C4-2B (cell line): ENCODE results near the gene CCNY.
"Not testable (repeated sequence)": the region's sequence is repeated elsewhere in the genome, so short reads cannot be mapped to it uniquely, and the experiment has no call there.

ENCODE experiments used
- H3K27ac ChIP-seq: fragments of 450-650 bp; 2 replicates; pipeline ENCODE4 v1.5.1; 2017
- ZFX ChIP-seq: fragments of 450-650 bp; IDR thresholded peaks from 2 replicates; pipeline ENCODE4 v1.6.1; 2017
- TF ChIP-seq, protein P1 (sequence below): fragments of 450-650 bp; conservative IDR thresholded peaks from 2 replicates; pipeline ENCODE4 v1.5.1; 2017; ENCODE audit warnings: mild to moderate bottlenecking

CCNY gene

GRCh38 chr10:35413985-35414861 is 77.9 kb downstream of the CCNY start:
- H3K27ac ChIP-seq = no peak overlapping the region
- no peak for TF ChIP-seq ZFX
- TF ChIP-seq, protein P1, sequence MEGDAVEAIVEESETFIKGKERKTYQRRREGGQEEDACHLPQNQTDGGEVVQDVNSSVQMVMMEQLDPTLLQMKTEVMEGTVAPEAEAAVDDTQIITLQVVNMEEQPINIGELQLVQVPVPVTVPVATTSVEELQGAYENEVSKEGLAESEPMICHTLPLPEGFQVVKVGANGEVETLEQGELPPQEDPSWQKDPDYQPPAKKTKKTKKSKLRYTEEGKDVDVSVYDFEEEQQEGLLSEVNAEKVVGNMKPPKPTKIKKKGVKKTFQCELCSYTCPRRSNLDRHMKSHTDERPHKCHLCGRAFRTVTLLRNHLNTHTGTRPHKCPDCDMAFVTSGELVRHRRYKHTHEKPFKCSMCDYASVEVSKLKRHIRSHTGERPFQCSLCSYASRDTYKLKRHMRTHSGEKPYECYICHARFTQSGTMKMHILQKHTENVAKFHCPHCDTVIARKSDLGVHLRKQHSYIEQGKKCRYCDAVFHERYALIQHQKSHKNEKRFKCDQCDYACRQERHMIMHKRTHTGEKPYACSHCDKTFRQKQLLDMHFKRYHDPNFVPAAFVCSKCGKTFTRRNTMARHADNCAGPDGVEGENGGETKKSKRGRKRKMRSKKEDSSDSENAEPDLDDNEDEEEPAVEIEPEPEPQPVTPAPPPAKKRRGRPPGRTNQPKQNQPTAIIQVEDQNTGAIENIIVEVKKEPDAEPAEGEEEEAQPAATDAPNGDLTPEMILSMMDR = no peak

GRCh38 chr10:35415505-35415904 is 79.2 kb downstream of the CCNY start:
- H3K27ac ChIP-seq = no peak overlapping the region
- TF ChIP-seq ZFX = no peak
- TF ChIP-seq, protein P1 = no peak

DNA sequence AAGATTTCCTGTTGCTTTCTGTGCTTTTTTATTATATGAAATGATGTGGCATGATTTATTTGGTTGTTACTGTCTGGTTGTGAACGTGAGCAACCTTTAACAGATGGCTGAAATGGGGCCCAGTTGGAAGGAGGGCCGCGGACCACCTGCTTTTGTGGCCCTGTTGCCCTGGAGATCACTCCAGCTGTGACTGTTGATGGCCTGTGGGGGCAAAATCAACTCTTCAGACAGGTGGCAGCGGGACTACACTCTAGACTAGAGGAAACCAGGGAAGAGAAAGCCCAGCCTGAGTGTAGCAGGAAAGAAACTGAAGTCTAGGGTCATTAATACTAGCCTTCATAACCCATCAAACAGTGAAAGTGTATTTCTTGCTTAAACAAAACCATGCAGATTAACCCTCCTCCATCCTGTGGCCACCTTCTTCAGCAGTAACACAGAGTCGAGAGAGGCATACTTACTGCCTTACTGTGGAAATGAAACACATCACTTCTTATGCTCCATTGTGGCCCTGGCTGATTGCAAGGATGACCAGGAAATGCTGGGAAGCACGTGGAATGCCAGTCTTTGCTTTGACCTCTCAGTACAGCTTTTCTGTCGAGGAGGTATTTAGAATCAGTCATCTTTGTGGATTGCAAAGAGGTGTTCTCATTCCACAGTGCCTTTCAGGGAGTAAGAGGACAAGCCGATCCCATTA is 80.5 kb downstream of the CCNY start:
- TF ChIP-seq, protein P1 = no peak
- H3K27ac ChIP-seq = no peak overlapping the region

DNA sequence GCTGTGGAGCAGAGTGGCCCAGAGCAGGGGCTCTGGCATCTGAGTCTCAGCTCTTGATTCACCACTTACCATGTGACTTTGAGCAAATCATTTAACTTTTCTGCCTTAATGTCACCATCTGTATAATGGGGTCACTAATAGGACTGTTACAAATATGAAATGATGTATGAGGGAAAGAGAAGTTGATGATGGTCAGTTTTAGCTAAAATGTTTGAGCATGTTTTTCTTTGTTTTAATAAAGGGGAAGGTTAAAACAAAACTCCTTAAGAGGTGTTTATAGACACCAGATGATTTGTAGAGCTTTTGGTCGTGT is 81.0 kb downstream of the CCNY start:
- H3K27ac ChIP-seq = no peak overlapping the region
- TF ChIP-seq, protein P1 = no peak

- H3K27ac ChIP-seq = no peak overlapping the region
- no peak for TF ChIP-seq ZFX
- TF ChIP-seq, protein P1 = no peak
Observed at GRCh38 chr10:35417795-35418194, 81.5 kb downstream of the CCNY start.

- H3K27ac ChIP-seq = not testable (repeated sequence)
Observed at GRCh38 chr10:35418580-35418979, 82.3 kb downstream of the CCNY start.

DNA sequence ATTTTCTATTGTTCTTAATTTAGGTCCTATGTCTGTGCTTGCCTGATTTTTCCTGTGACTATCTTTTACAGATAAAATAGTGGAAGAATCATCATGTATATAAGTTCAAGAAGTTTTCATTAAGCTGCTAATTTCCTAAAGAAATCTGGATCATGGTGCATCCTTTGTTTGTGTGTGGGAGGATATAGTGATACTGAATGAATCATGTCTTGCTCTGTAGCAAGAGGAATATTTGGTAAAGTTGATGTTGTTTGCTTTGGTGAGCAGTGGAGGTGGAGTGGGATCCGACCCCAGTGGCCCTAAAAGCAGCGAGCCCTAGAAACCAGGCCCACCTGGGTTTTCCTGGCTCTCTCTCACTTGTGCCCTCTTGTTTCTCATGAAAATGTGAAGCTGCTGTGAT is 83.7 kb downstream of the CCNY start:
- H3K27ac ChIP-seq = no peak overlapping the region
- TF ChIP-seq, protein P1 = no peak
- TF ChIP-seq ZFX = no peak
